Activated effector memory CD4-positive, alpha-beta T cell treated with anti-CD3 and anti-CD28 coated beads, Interleukin-2, amount 50 U/mL, for 16 hours (primary cell): ENCODE measurements around the gene DOCK8.

Source experiments
- DNase-seq: peaks from one replicate; pipeline ENCODE4 v3.0.0-alpha.2; 2020

Gene DOCK8

GRCh38 chr9:436482-436881 is 221.8 kb downstream of the DOCK8 start:
- no peak for DNase-seq

DNA sequence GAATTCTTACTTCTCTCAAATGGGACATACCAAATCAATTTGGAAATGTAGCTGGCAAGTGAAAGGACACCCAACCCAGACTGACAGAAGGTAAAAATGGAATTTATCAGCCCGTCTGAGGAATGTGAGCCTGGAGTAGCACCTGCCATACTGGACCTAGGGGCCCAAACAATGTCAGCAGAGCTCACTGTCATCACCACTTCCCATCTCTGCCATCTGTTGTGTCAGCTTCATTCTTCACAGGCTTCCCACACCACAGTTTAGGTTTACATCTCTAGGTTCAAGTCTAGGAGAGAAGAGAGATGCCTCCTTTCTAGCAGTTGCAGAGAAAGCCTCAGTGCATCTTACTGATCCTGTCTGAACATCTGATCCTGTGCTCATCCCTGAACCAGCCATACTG is 222.4 kb downstream of the DOCK8 start:
- no peak for DNase-seq

DNA sequence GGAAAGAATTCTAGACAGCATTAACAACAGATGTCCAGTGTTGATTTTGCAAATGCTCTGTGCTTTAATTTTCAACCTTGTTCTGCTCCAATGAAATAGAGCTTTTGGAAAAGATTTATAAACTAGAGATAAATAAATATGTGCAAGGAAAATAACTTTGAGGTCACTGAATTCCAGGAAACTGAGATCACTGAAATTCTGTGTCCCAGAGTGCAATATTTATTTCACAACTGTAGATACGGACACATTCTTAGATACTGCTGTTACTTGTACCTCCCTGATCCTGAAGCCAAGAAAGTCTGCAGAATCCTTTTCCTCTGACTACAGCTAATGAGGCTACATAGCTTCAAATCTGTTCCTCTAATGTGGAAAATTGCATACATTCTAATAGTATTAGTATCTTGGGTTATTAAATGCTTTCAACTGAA is 222.9 kb downstream of the DOCK8 start:
- DNase-seq = no peak

- no peak for DNase-seq
These were observed 223.4 kb downstream of the DOCK8 start for GRCh38 chr9:438066-438465.

- no peak for DNase-seq
These were observed 224.5 kb downstream of the DOCK8 start for GRCh38 chr9:438961-439768.

GRCh38 chr9:441126-441525 is 226.5 kb downstream of the DOCK8 start:
- DNase-seq = no peak

- no peak for DNase-seq
These were observed 229.9 kb downstream of the DOCK8 start for GRCh38 chr9:444528-444927.

GRCh38 chr9:445033-445432 is 230.4 kb downstream of the DOCK8 start:
- DNase-seq = no peak

DNA sequence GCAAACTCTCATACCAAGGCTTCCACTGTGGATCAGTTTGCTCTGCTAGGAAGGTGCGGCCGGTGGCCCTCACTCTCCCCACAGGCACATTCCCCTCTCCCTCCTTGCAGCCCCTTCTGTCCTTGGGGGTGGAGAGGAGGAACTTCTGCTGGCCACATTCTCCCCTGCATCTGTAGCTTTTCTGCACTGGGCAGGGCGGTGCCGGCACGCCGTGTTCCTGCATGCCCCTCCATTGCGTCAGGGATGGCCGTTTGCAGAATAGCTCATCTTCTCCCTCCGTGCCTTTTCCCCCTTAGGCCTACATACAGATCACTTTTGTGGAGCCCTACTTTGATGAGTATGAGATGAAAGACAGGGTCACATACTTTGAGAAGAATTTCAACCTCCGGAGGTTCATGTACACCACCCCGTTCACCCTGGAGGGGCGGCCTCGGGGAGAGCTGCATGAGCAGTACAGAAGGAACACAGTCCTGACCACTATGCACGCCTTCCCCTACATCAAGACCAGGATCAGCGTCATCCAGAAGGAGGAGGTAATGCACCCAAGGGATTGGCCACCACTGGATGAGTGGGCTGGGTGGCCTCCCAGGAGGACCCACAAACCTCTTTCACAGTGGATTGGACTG is 231.5 kb downstream of the DOCK8 start:
- no peak for DNase-seq

GRCh38 chr9:447230-448025 is 232.8 kb downstream of the DOCK8 start:
- peak; percentile 82 for DNase-seq

DNA sequence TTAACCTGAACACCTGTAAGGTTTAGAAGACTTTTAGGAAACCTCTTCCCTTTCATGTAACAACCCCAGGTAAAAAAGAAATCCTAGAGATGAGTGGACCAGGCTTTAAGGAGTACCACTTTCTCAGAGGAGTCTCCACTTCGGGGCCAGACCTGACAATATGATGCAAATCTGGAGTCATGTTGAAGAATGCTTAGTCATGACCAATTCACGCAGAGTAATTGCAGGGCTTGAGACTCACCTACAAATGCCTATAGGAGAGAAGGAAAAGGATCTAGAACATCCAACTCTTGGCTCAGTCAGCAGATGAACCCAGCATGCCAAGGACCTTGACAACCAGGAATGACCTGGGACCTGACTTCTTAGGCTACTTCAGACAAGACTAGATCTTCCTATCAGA is 235.4 kb downstream of the DOCK8 start:
- no peak for DNase-seq

DNA sequence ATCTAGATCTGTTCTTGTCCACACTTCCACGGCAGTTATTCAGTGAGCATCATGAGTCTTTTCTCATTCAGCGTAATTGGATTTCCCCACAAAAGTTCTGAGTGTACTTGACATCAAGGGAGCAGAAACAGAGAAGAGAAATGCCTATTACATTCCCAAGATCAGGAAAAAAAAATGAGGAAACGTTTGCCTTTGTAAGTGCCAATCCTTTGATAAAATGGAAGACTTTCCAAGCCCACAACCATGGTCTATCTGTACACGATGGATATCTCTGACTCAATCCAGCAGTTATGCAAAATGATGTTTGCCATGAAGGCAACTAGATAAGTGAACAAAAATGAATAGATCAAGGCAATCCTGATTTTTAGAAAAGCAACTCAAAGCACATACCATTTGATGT is 235.9 kb downstream of the DOCK8 start:
- DNase-seq = no peak

- no peak for DNase-seq
These were observed 239.2 kb downstream of the DOCK8 start for GRCh38 chr9:453832-454231.

- DNase-seq = no peak
These were observed 241.7 kb downstream of the DOCK8 start for GRCh38 chr9:456365-456764.

GRCh38 chr9:458590-458989 is 243.9 kb downstream of the DOCK8 start:
- DNase-seq = no peak

DNA sequence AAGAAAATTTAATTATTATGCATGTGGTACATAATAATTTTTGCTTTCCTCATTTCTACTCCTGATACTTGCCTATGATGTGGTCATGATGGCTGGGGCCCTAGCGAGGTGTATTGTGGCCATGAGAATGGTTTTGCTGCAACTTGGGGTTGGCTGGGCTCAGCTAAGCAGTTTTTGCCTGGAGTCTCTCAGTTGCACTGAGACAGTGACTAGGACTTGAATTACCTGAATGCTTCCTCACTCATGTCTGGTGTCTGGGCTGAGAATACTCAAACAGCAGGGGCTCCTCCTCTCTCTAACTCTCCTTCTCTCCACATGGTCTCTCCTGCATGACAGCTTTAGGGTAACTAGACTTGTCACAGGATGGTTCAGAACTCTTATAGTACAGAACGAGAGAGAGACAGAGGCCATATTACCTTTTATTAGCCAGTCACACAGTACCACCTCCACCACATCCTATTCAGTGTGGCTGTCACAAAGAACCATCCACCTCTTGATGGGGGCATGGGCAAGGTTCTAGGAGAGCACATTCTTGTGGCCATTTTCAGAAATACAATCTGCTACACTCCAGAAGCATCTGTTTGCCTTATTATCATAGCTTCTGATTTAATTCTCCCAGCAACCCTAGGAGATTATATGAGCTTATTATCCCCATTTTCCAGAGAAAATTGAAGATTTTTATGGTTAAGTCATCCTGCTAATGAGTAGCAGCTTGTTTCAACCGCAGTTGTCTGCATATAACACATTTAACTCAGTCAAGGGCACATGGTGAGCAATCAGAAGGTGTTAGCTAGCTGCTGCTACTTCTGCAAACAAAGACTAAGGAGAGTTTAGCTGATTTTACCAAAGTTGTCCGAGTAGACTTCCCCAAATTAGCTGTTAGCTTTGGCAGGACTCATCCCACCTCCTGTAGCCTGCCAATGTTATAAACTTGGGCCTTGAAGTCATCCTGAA is 245.1 kb downstream of the DOCK8 start:
- no peak for DNase-seq

GRCh38 chr9:462121-462520 is 247.5 kb downstream of the DOCK8 start:
- no peak for DNase-seq

- no peak for DNase-seq
These were observed 247.9 kb downstream of the DOCK8 start for GRCh38 chr9:462606-463005.

DNA sequence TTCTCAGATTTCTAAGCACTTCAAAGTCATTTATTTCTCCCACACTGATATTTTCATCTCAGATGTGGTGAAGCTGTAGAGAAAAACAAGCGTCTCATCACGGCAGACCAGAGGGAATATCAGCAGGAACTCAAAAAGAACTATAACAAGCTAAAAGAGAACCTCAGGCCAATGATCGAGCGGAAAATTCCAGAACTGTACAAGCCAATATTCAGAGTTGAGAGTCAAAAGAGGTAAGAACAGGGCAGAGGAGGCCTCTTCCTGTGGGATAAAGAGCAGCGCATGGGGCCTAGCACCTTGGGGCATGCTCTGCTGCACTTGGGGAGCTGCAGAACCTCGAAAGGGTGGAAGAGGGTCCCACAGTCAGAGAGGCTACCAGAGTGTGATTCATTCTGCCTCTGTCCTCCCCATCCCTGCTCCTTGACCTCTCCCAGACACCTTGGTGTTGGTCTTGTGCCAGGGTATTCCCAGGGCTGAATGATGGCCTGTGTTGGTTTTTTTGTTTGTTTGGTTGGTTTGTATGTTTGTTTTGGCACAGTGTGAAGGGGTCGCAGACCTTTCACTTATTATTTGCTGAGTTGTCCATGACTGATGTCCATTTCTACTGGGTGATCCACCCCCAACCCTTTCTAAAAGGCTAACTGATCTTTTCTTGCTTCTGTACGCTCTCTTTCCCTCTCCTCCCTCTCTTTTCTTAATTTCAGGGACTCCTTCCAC is 248.9 kb downstream of the DOCK8 start:
- DNase-seq = no peak

DNA sequence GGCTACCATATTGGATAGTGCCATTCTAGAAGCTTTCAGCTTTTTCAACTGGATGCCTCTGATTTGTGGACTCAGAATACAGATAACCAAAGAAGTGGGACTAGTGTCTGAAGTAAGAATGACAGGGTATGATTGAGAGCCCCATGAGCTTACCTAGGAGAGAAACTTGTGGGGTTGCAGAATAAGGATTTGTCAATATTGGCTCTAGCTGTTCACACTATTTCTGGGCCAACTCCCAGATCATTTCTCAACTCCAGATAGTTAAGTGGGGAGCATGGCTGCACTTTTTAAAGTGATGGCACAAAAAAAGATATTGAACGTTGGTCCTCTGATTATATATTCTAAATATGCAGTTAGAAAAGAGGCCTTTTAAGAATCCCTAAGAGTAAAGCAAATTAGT is 252.1 kb downstream of the DOCK8 start:
- DNase-seq = no peak

- DNase-seq = no peak
These were observed 254.2 kb downstream of the DOCK8 start for GRCh38 chr9:468766-469426.
